Dedifferentiated amniotic fluid mesenchymal stem cell (primary cell): ENCODE data around the gene GSPT1.

Experiments used
- DNase-seq: peaks from one replicate; pipeline ENCODE4 v3.0.0-alpha.2; 2016; ENCODE audit errors: extremely low spot score

GSPT1 gene

GRCh38 chr16:11913425-11914079 lies 2.2 kb downstream of the GSPT1 start:
- no peak for DNase-seq

GRCh38 chr16:11909653-11910545 lies 5.9 kb downstream of the GSPT1 start:
- peak; percentile 24 for DNase-seq

GRCh38 chr16:11907160-11907970 lies 8.4 kb downstream of the GSPT1 start:
- DNase-seq = no peak

- no peak for DNase-seq
Observed at GRCh38 chr16:11903906-11904305, 11.8 kb downstream of the GSPT1 start.

- no peak for DNase-seq
Observed at GRCh38 chr16:11901091-11901490, 14.7 kb downstream of the GSPT1 start.

GRCh38 chr16:11896486-11897176 lies 19.1 kb downstream of the GSPT1 start:
- peak; percentile 62 for DNase-seq

- peak; percentile 8 for DNase-seq
Observed at GRCh38 chr16:11893571-11893970, 22.2 kb downstream of the GSPT1 start.

- no peak for DNase-seq
Observed at GRCh38 chr16:11892761-11893160, 23.0 kb downstream of the GSPT1 start.

- no peak for DNase-seq
Observed at GRCh38 chr16:11890231-11890965, 25.4 kb downstream of the GSPT1 start.

GRCh38 chr16:11886881-11887280 lies 28.9 kb downstream of the GSPT1 start:
- DNase-seq = no peak

- no peak for DNase-seq
Observed at GRCh38 chr16:11884035-11884434, 31.7 kb downstream of the GSPT1 start.

GRCh38 chr16:11880007-11880406 lies 35.7 kb downstream of the GSPT1 start:
- no peak for DNase-seq

GRCh38 chr16:11877374-11877773 lies 38.4 kb downstream of the GSPT1 start:
- DNase-seq = no peak

GRCh38 chr16:11876306-11876705 lies 39.5 kb downstream of the GSPT1 start:
- DNase-seq = no peak

- DNase-seq = no peak
Observed at GRCh38 chr16:11875721-11876120, 40.0 kb downstream of the GSPT1 start.

- DNase-seq = no peak
Observed at GRCh38 chr16:11871193-11871592, 44.6 kb downstream of the GSPT1 start.

- DNase-seq = no peak
Observed at GRCh38 chr16:11870399-11870798, 45.4 kb downstream of the GSPT1 start.

- DNase-seq = no peak
Observed at GRCh38 chr16:11869353-11870228, 46.2 kb downstream of the GSPT1 start.

GRCh38 chr16:11868412-11868980 lies 47.3 kb downstream of the GSPT1 start:
- no peak for DNase-seq

- no peak for DNase-seq
Observed at GRCh38 chr16:11862489-11862888, 53.3 kb downstream of the GSPT1 start.
